Upper lobe of left lung (tissue), 6 donors: ENCODE results near the gene ZBTB8A. TPM values are rescaled to one million over a fixed set of nuclear protein-coding genes. Genes with fewer than 3 reads are reported as not detected.

Experiments
- ATAC-seq, 2 donors: fragments of 200-7000 bp; cut with Tn5 transposase; one replicate each; pipeline ENCODE4 v1.9.1; 2022; ENCODE audit warnings: mild to moderate bottlenecking in 2 of 2, moderate library complexity in 2 of 2; ENCODE audit not compliant: low FRiP score in 2 of 2
- DNase-seq, 2 donors: peaks; one replicate each; pipeline ENCODE4 v3.0.0-alpha.2; 2019 to 2020
- H3K27ac ChIP-seq, 4 donors: fragments of 200-600 bp; sonication (generic); one replicate each; pipeline ENCODE4 v1.5.1; 2016 to 2019
- H3K27me3 ChIP-seq, 4 donors: fragments of 200-600 bp; sonication (generic); one replicate each; pipeline ENCODE4 v1.5.1; 2017 to 2019
- H3K36me3 ChIP-seq, 4 donors: fragments of 200-600 bp; sonication (generic); one replicate each; pipeline ENCODE4 v1.5.1; 2016 to 2019
- H3K4me1 ChIP-seq, 4 donors: fragments of 200-600 bp; sonication (generic); one replicate each; pipeline ENCODE4 v1.5.1; 2018 to 2019
- H3K4me3 ChIP-seq, 4 donors: fragments of 200-600 bp; sonication (generic); one replicate each; pipeline ENCODE4 v1.5.1; 2017 to 2019; ENCODE audit warnings: mild to moderate bottlenecking in 2 of 4, moderate library complexity in 1 of 4
- H3K9me3 ChIP-seq, 4 donors: fragments of 200-600 bp; sonication (generic); one replicate each; pipeline ENCODE4 v1.5.1; 2018 to 2019
- CTCF ChIP-seq, 6 experiments: fragments of 450-650 bp in 4 of 6; fragments of 200-600 bp in 2 of 6; sonication (generic) in 2 of 6; IDR thresholded peaks; one replicate each; pipeline ENCODE4 v1.5.1; 2016 to 2019; ENCODE audit warnings: antibody characterized with exemption in 6 of 6
- EP300 ChIP-seq, 4 donors: sonication (generic); formaldehyde crosslinking; IDR thresholded peaks; one replicate each; pipeline ENCODE4 v1.5.1; 2017; ENCODE audit warnings: antibody characterized with exemption in 4 of 4, control low read depth in 2 of 4
- POLR2A ChIP-seq, 4 donors: fragments of 450-650 bp; IDR thresholded peaks; one replicate each; pipeline ENCODE4 v1.5.1; 2016 to 2017; ENCODE audit warnings: antibody characterized with exemption in 4 of 4, mild to moderate bottlenecking in 2 of 4
- POLR2AphosphoS5 ChIP-seq, 2 donors: sonication (generic); formaldehyde crosslinking; IDR thresholded peaks; one replicate each; pipeline ENCODE4 v1.5.1; 2017; ENCODE audit warnings: antibody characterized with exemption in 2 of 2
- WGBS, 2 donors: methylation state at CpG; one replicate each; pipeline ENCODE4 v1.1.5; 2017 to 2018; 5-methylcytosine and 5-hydroxymethylcytosine counted together
- total RNA-seq, 6 donors: library from RNA; depleted of rRNA in 4 of 6; stranded (reverse); fragments of >200 nt in 4 of 6; gene quantifications; one replicate each; pipeline versions ENCODE4 v1.1.0 to v1.2.1, GENCODE V29; 2016 to 2021
- donor health status: DM: no; HTN: no; CAD: no; lungs with moderate emphysema.
- donor health status: DM: no; HTN: yes; CAD: no; lungs with severe emphysema.

ZBTB8A gene
- total RNA-seq, 6 donors from 2014 or later = 5.1 to 12.0 (median 6.4) TPM

- WGBS, 2 donors = 91 to 98% methylated on average over 17 of the region's 17 CpGs
- H3K36me3 ChIP-seq = peaks cover 0 to 13% (median 3%) of the 10 kb centered on the region in 4 donors
- H3K4me3 ChIP-seq = no peak overlapping the region
- TF ChIP-seq CTCF (IDR thresholded peaks at IDR 0.05) = no peak
- TF ChIP-seq POLR2AphosphoS5 (IDR thresholded peaks at IDR 0.05) = no peak
- TF ChIP-seq EP300 (IDR thresholded peaks at IDR 0.05) = no peak
- no peak for TF ChIP-seq POLR2A (IDR thresholded peaks at IDR 0.05)
- ATAC-seq = no peak
- DNase-seq = peak in 1 of 2 donors; percentile 61
- no peaks in the 10 kb centered on the region for H3K9me3 ChIP-seq
- no peak overlapping the region for H3K27ac ChIP-seq
- H3K4me1 ChIP-seq = no peaks in the 10 kb centered on the region
- no peaks in the 10 kb centered on the region for H3K27me3 ChIP-seq
Observed at GRCh38 chr1:32605711-32606424, 66.6 kb downstream of the ZBTB8A start.

- Histone ChIP-seq H3K4me3 (no peak overlapping the region), H3K9me3 (no peaks in the 10 kb centered on the region), H3K27me3 (no peaks in the 10 kb centered on the region), H3K36me3 (peaks cover 0 to 9% (median 3%) of the 10 kb centered on the region in 4 donors), H3K4me1 (peaks cover 0 to 4% (median 1%) of the 10 kb centered on the region in 4 donors), H3K27ac (no peak overlapping the region)
- peak in 1 of 2 donors; percentile 15 for ATAC-seq
- no peak for TF ChIP-seq POLR2AphosphoS5 (IDR thresholded peaks at IDR 0.05)
- TF ChIP-seq POLR2A (IDR thresholded peaks at IDR 0.05) = no peak
- no peak for TF ChIP-seq CTCF (IDR thresholded peaks at IDR 0.05)
- TF ChIP-seq EP300 (IDR thresholded peaks at IDR 0.05) = no peak
- 84 to 94% methylated on average over 7 to 11 of the region's 11 CpGs for WGBS, 2 donors
- peak in 1 of 2 donors; percentile 43 for DNase-seq
Observed at GRCh38 chr1:32606565-32607371, 67.5 kb downstream of the ZBTB8A start.

- H3K36me3 ChIP-seq = peaks cover 0 to 8% (median 3%) of the 10 kb centered on the region in 4 donors
- H3K27ac ChIP-seq = no peak overlapping the region
- no peak for TF ChIP-seq CTCF (IDR thresholded peaks at IDR 0.05)
- no peak for TF ChIP-seq POLR2A (IDR thresholded peaks at IDR 0.05)
- TF ChIP-seq POLR2AphosphoS5 (IDR thresholded peaks at IDR 0.05) = no peak
- no peaks in the 10 kb centered on the region for H3K27me3 ChIP-seq
- no peak overlapping the region for H3K4me3 ChIP-seq
- ATAC-seq (no peak), DNase-seq (no peak)
- WGBS, 2 donors = 86 to 87% methylated on average over 4 of the region's 4 CpGs
- peaks cover 4 to 10% (median 7%) of the 10 kb centered on the region in 4 donors for H3K4me1 ChIP-seq
- H3K9me3 ChIP-seq = no peaks in the 10 kb centered on the region
Observed at GRCh38 chr1:32609180-32609579, 70.0 kb downstream of the ZBTB8A start.

- H3K4me1 ChIP-seq = peaks cover 4 to 10% (median 7%) of the 10 kb centered on the region in 4 donors
Observed at GRCh38 chr1:32611859-32612188, 72.6 kb downstream of the ZBTB8A start.

More at GRCh38 chr1:32611859-32612188, 72.6 kb downstream of the ZBTB8A start:
- DNase-seq (no peak), ATAC-seq (no peak)
- Histone ChIP-seq H3K27me3 (no peaks in the 10 kb centered on the region), H3K36me3 (no peaks in the 10 kb centered on the region), H3K9me3 (no peaks in the 10 kb centered on the region), H3K27ac (peak overlapping the region in 2 of 4 donors; percentile 13 to 49), H3K4me3 (peak overlapping the region; percentile 10 to 54 (median 45))
- TF ChIP-seq POLR2A (IDR thresholded peaks at IDR 0.05) (no peak), EP300 (IDR thresholded peaks at IDR 0.05) (no peak), CTCF (IDR thresholded peaks at IDR 0.05) (no peak), POLR2AphosphoS5 (IDR thresholded peaks at IDR 0.05) (no peak)
- 7 to 13% methylated on average over 12 of the region's 12 CpGs for WGBS, 2 donors
